Ishikawa (cell line): ENCODE measurements around the gene MYBPHL.

Source experiments
- CEBPB ChIP-seq: IDR thresholded peaks from 2 replicates; pipeline ENCODE4 v1.6.1; 2012
- CREB1 ChIP-seq: IDR thresholded peaks from 2 replicates; pipeline ENCODE4 v1.6.1; 2012; ENCODE audit warnings: low read depth
- EGR1 ChIP-seq: IDR thresholded peaks from 2 replicates; pipeline ENCODE4 v1.6.1; 2012
- EP300 ChIP-seq: IDR thresholded peaks from 2 replicates; pipeline ENCODE4 v1.6.1; 2012; ENCODE audit warnings: borderline replicate concordance
- FOXM1 ChIP-seq: IDR thresholded peaks from 2 replicates; pipeline ENCODE4 v1.6.1; 2012; ENCODE audit warnings: low read depth, borderline replicate concordance
- MAX ChIP-seq: IDR thresholded peaks from 2 replicates; pipeline ENCODE4 v1.6.1; 2012
- NFIC ChIP-seq: IDR thresholded peaks from 2 replicates; pipeline ENCODE4 v1.6.1; 2012
- RAD21 ChIP-seq: IDR thresholded peaks from 2 replicates; pipeline ENCODE4 v1.6.1; 2012; ENCODE audit warnings: low read depth
- REST ChIP-seq: IDR thresholded peaks from 2 replicates; pipeline ENCODE4 v1.6.1; 2012; ENCODE audit warnings: low read depth, mild to moderate bottlenecking
- TAF1 ChIP-seq: IDR thresholded peaks from 2 replicates; pipeline ENCODE4 v1.6.1; 2012; ENCODE audit warnings: low read depth, mild to moderate bottlenecking
- TCF12 ChIP-seq: IDR thresholded peaks from 2 replicates; pipeline ENCODE4 v1.6.1; 2012; ENCODE audit warnings: low read depth
- TEAD4 ChIP-seq: IDR thresholded peaks from 2 replicates; pipeline ENCODE4 v1.6.1; 2012
- USF1 ChIP-seq: IDR thresholded peaks from 2 replicates; pipeline ENCODE4 v1.6.1; 2012
- YY1 ChIP-seq: IDR thresholded peaks from 2 replicates; pipeline ENCODE4 v1.6.1; 2012; ENCODE audit warnings: low read depth
- ZBTB7A ChIP-seq: IDR thresholded peaks from 2 replicates; pipeline ENCODE4 v1.6.1; 2012; ENCODE audit warnings: low read depth

The MYBPHL gene

GRCh38 chr1:109261578-109261977 lies 45.2 kb downstream of the MYBPHL start:
- no peak for TF ChIP-seq TEAD4
- no peak for TF ChIP-seq YY1
- no peak for TF ChIP-seq RAD21
- TF ChIP-seq NFIC: no peak
- TF ChIP-seq REST: no peak
- TF ChIP-seq EGR1: no peak
- TF ChIP-seq CEBPB: no peak
- TF ChIP-seq USF1: no peak
- TF ChIP-seq FOXM1: no peak
- TF ChIP-seq EP300: no peak
- TF ChIP-seq TCF12: no peak

GRCh38 chr1:109261006-109261405 lies 45.8 kb downstream of the MYBPHL start:
- TF ChIP-seq NFIC (no peak), REST (no peak), USF1 (no peak), CEBPB (no peak), RAD21 (no peak), MAX (no peak), CREB1 (no peak), FOXM1 (no peak), YY1 (no peak), TCF12 (no peak), ZBTB7A (no peak), EGR1 (no peak), TEAD4 (no peak), TAF1 (no peak)

GRCh38 chr1:109259674-109260557 lies 46.9 kb downstream of the MYBPHL start:
- TF ChIP-seq NFIC: no peak
- TF ChIP-seq ZBTB7A: no peak
- TF ChIP-seq RAD21: no peak
- TF ChIP-seq FOXM1: no peak
- TF ChIP-seq TEAD4: no peak
- TF ChIP-seq YY1: no peak
- no peak for TF ChIP-seq CREB1
- TF ChIP-seq TAF1: no peak
- no peak for TF ChIP-seq EGR1
- TF ChIP-seq MAX: no peak
- no peak for TF ChIP-seq USF1
- no peak for TF ChIP-seq CEBPB
- no peak for TF ChIP-seq REST
- no peak for TF ChIP-seq TCF12
- no peak for TF ChIP-seq EP300
